Smooth muscle cell (in vitro differentiated cells): Measurements from ENCODE around the gene JHY. TPM values are rescaled to one million over a fixed set of nuclear protein-coding genes. Genes with fewer than 3 reads are reported as not detected.

ENCODE experiments used
- DNase-seq: peaks from one replicate; lab custom pipeline; 2025; ENCODE audit not compliant: unreplicated experiment; lab: John Stamatoyannopoulos, UW
- H2AFZ ChIP-seq: fragments of 200-600 bp; sonication (generic); 2 replicates; pipeline ENCODE4 v1.6.0; 2016; ENCODE audit warnings: antibody characterized with exemption, low read depth, mild to moderate bottlenecking
- H3F3A ChIP-seq: fragments of 200-600 bp; sonication (generic); 2 replicates; pipeline ENCODE4 v1.6.0; 2017; ENCODE audit warnings: antibody characterized with exemption, low read depth
- H3K27ac ChIP-seq: fragments of 200-600 bp; sonication (generic); 2 replicates; pipeline ENCODE4 v1.5.1; 2016; ENCODE audit warnings: low read depth, mild to moderate bottlenecking
- H3K27me3 ChIP-seq: fragments of 200-600 bp; sonication (generic); 2 replicates; pipeline ENCODE4 v1.6.1; 2016; ENCODE audit warnings: low read depth, mild to moderate bottlenecking
- H3K36me3 ChIP-seq: fragments of 200-600 bp; sonication (generic); 2 replicates; pipeline ENCODE4 v1.5.1; 2016; ENCODE audit warnings: low read depth
- H3K4me1 ChIP-seq: fragments of 200-600 bp; sonication (generic); 2 replicates; pipeline ENCODE4 v1.5.1; 2016; ENCODE audit warnings: low read depth
- H3K4me2 ChIP-seq: fragments of 200-600 bp; sonication (generic); 2 replicates; pipeline ENCODE4 v1.6.0; 2016; ENCODE audit warnings: mild to moderate bottlenecking
- H3K4me3 ChIP-seq: fragments of 200-600 bp; sonication (generic); 2 replicates; pipeline ENCODE4 v1.5.1; 2016; ENCODE audit warnings: mild to moderate bottlenecking
- H3K79me2 ChIP-seq: fragments of 200-600 bp; sonication (generic); 2 replicates; pipeline ENCODE4 v1.6.0; 2016; ENCODE audit warnings: low read depth, mild to moderate bottlenecking
- H3K9ac ChIP-seq: fragments of 200-600 bp; sonication (generic); 2 replicates; pipeline ENCODE4 v1.6.0; 2016; ENCODE audit warnings: low read depth
- H3K9me3 ChIP-seq: fragments of 200-600 bp; sonication (generic); replicated peaks from 2 replicates; pipeline ENCODE4 v1.5.1; 2016; ENCODE audit warnings: low read depth
- H4K20me1 ChIP-seq: fragments of 200-600 bp; sonication (generic); 2 replicates; pipeline ENCODE4 v1.6.0; 2016; ENCODE audit warnings: low read depth
- WGBS: methylation state at CpG from one replicate; pipeline ENCODE4 v1.1.7; 2016; ENCODE audit warnings: low lambda C conversion rate; 5-methylcytosine and 5-hydroxymethylcytosine counted together
- polyA plus RNA-seq: library from polyadenylated mRNA; unstranded; fragments of >200 nt; fragmentation: Nextera tagmentation; extraction: Ambion mirVana; gene quantifications from 2 replicates; pipeline ENCODE4 v1.2.1, GENCODE V29; 2016
- total RNA-seq: library from RNA; depleted of rRNA; stranded (reverse); fragments of >200 nt; gene quantifications from 2 replicates; pipeline ENCODE4 v1.2.3, GENCODE V29; 2014
- TF ChIP-seq, protein P1 (sequence below): fragments of 200-600 bp; sonication (generic); IDR thresholded peaks from 2 replicates; pipeline ENCODE4 v1.5.1; 2017; ENCODE audit warnings: borderline replicate concordance, mild to moderate bottlenecking, antibody characterized with exemption; ENCODE audit not compliant: insufficient read depth, poor library complexity, severe bottlenecking

Gene JHY
- total and polyA plus RNA-seq, 2 experiments from 2014 or later: 3.7 to 4.6 TPM

DNA sequence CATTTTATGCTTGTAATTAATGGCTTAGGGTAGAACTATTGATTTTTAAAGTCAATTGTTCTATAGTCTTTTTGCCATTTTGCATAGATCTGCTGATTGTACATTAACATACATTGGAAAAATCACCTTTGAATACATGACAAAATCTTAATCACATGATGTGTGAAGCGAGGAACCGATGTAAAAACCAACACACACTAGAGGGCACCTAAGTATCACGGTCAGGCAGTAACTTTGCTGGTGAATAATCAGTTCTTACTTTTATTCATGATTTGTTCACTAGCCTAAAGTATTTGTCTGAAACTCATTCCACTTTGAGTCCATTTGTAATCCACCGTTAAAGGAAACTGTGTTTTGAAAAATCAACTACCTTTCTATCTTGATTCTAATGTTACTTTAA lies 28.2 kb downstream of the JHY start:
- Histone ChIP-seq H3K4me3 (no peak overlapping the region), H4K20me1 (no peaks in the 10 kb centered on the region), H3K4me1 (no peaks in the 10 kb centered on the region), H3K27ac (no peak overlapping the region), H3F3A (no peaks in the 10 kb centered on the region), H3K79me2 (no peaks in the 10 kb centered on the region), H2AFZ (no peak overlapping the region), H3K27me3 (no peaks in the 10 kb centered on the region), H3K9me3 (no peaks in the 10 kb centered on the region), H3K4me2 (no peak overlapping the region), H3K9ac (no peak overlapping the region), H3K36me3 (no peaks in the 10 kb centered on the region)
- WGBS: 61% methylated on average over 4 of the region's 4 CpGs
- DNase-seq: no peak
- TF ChIP-seq, protein P1, sequence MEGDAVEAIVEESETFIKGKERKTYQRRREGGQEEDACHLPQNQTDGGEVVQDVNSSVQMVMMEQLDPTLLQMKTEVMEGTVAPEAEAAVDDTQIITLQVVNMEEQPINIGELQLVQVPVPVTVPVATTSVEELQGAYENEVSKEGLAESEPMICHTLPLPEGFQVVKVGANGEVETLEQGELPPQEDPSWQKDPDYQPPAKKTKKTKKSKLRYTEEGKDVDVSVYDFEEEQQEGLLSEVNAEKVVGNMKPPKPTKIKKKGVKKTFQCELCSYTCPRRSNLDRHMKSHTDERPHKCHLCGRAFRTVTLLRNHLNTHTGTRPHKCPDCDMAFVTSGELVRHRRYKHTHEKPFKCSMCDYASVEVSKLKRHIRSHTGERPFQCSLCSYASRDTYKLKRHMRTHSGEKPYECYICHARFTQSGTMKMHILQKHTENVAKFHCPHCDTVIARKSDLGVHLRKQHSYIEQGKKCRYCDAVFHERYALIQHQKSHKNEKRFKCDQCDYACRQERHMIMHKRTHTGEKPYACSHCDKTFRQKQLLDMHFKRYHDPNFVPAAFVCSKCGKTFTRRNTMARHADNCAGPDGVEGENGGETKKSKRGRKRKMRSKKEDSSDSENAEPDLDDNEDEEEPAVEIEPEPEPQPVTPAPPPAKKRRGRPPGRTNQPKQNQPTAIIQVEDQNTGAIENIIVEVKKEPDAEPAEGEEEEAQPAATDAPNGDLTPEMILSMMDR: peak; percentile 37

- Histone ChIP-seq H3K4me2 (no peak overlapping the region), H3K9ac (no peak overlapping the region), H3K36me3 (no peaks in the 10 kb centered on the region), H3K9me3 (no peaks in the 10 kb centered on the region), H3K27ac (no peak overlapping the region), H3K27me3 (no peaks in the 10 kb centered on the region), H3F3A (no peaks in the 10 kb centered on the region), H2AFZ (no peak overlapping the region), H4K20me1 (no peaks in the 10 kb centered on the region), H3K79me2 (no peaks in the 10 kb centered on the region), H3K4me3 (no peak overlapping the region), H3K4me1 (peaks cover 5% of the 10 kb centered on the region)
- TF ChIP-seq, protein P1: no peak
- WGBS: 76% methylated on average over 1 of the region's 1 CpG
- DNase-seq: no peak
Measured at GRCh38 chr11:122917311-122917710, 34.8 kb downstream of the JHY start.

GRCh38 chr11:122918734-122919133 lies 36.2 kb downstream of the JHY start:
- DNase-seq: no peak
- Histone ChIP-seq H2AFZ (no peak overlapping the region), H3F3A (no peaks in the 10 kb centered on the region), H3K4me1 (peaks cover 5% of the 10 kb centered on the region), H3K79me2 (no peaks in the 10 kb centered on the region), H3K9ac (no peak overlapping the region), H3K4me3 (no peak overlapping the region), H3K4me2 (no peak overlapping the region), H3K9me3 (no peaks in the 10 kb centered on the region), H3K27me3 (no peaks in the 10 kb centered on the region), H4K20me1 (no peaks in the 10 kb centered on the region), H3K27ac (no peak overlapping the region), H3K36me3 (no peaks in the 10 kb centered on the region)
- WGBS: 92% methylated on average over 7 of the region's 7 CpGs
- TF ChIP-seq, protein P1: no peak

DNA sequence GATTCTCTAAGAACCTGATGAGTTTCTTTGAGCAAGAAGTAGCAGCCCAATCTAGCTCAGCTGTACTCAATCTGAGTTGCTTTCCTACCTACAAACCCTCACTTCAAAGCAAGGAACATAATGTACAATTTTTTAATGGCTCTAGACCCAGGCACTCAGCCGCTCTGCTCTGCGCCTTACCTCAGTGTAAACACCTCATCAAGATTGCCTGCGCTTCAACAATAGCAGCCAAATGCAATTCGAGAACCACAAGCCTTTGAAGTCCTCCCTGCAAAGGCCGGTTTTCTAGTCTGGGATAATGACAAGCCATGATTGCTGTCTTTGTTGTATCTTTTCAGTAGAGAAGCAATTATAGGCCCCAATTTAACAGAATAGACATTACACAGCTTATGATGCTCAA lies 38.0 kb downstream of the JHY start:
- 35% methylated on average over 5 of the region's 5 CpGs for WGBS
- TF ChIP-seq, protein P1: no peak

More for the DNA sequence above, 38.0 kb downstream of the JHY start:
- no peaks in the 10 kb centered on the region for H4K20me1 ChIP-seq
- H3K27ac ChIP-seq: no peak overlapping the region
- H3K4me2 ChIP-seq: no peak overlapping the region
- peaks cover 5% of the 10 kb centered on the region for H3K4me1 ChIP-seq
- H3K36me3 ChIP-seq: no peaks in the 10 kb centered on the region
- no peak overlapping the region for H3K4me3 ChIP-seq
- no peak overlapping the region for H3K9ac ChIP-seq
- H3K79me2 ChIP-seq: no peaks in the 10 kb centered on the region
- H3K27me3 ChIP-seq: no peaks in the 10 kb centered on the region
- no peaks in the 10 kb centered on the region for H3K9me3 ChIP-seq
- H2AFZ ChIP-seq: no peak overlapping the region
- no peak for DNase-seq
- H3F3A ChIP-seq: no peaks in the 10 kb centered on the region
